ENCODE measurements around the gene MAOB.

MAOB gene

GRCh38 chrX:43845776-43846175, 36.5 kb downstream of the MAOB start:
- H3K4me3 ChIP-seq (ENCODE audit: low read length), result no peak overlapping the region
- no peaks in the 10 kb centered on the region for H3K4me1 ChIP-seq (ENCODE audit: control insufficient read depth, low read length)
- no peaks in the 10 kb centered on the region for H4K20me1 ChIP-seq (ENCODE audit: control insufficient read depth, insufficient read depth, low read depth, low read length)
- TF ChIP-seq CTCF (IDR thresholded peaks at IDR 0.05; ENCODE audit: low read depth, low read length, poor library complexity, severe bottlenecking), result no peak
- no peak for TF ChIP-seq EZH2phosphoT487 (IDR thresholded peaks at IDR 0.05; ENCODE audit: borderline replicate concordance, low read length)
- H3K36me3 ChIP-seq (ENCODE audit: control insufficient read depth, low read length), result no peaks in the 10 kb centered on the region
- H3K9me2 ChIP-seq (replicated peaks; ENCODE audit: control insufficient read depth, low read length), result no peaks in the 10 kb centered on the region
- H3K4me2 ChIP-seq (ENCODE audit: low read length), result no peak overlapping the region
- no peak overlapping the region for H3K27ac ChIP-seq (ENCODE audit: low read depth, low read length)
- H3K9me3 ChIP-seq (ENCODE audit: control insufficient read depth, insufficient read depth, low read length), result no peaks in the 10 kb centered on the region
- no peaks in the 10 kb centered on the region for H3F3A ChIP-seq (ENCODE audit: control insufficient read depth, insufficient read depth)
- H3K27me3 ChIP-seq (ENCODE audit: control insufficient read depth, low read length), result no peaks in the 10 kb centered on the region
- no peaks in the 10 kb centered on the region for H3K79me2 ChIP-seq (ENCODE audit: control insufficient read depth, low read length)

GRCh38 chrX:43840265-43840664, 42.0 kb downstream of the MAOB start:
- no peaks in the 10 kb centered on the region for H3K9me3 ChIP-seq (ENCODE audit: control insufficient read depth, insufficient read depth, low read length)
- no peaks in the 10 kb centered on the region for H3F3A ChIP-seq (ENCODE audit: control insufficient read depth, insufficient read depth)
- H3K4me2 ChIP-seq (ENCODE audit: low read length), result no peak overlapping the region
- no peak overlapping the region for H3K27ac ChIP-seq (ENCODE audit: low read depth, low read length)
- no peaks in the 10 kb centered on the region for H3K36me3 ChIP-seq (ENCODE audit: control insufficient read depth, low read length)
- H3K4me3 ChIP-seq (ENCODE audit: low read length), result no peak overlapping the region
- H3K79me2 ChIP-seq (ENCODE audit: control insufficient read depth, low read length), result no peaks in the 10 kb centered on the region
- no peaks in the 10 kb centered on the region for H3K4me1 ChIP-seq (ENCODE audit: control insufficient read depth, low read length)
- TF ChIP-seq EZH2phosphoT487 (IDR thresholded peaks at IDR 0.05; ENCODE audit: borderline replicate concordance, low read length) (no peak), CTCF (IDR thresholded peaks at IDR 0.05; ENCODE audit: low read depth, low read length, poor library complexity, severe bottlenecking) (no peak)
- H4K20me1 ChIP-seq (ENCODE audit: control insufficient read depth, insufficient read depth, low read depth, low read length), result no peaks in the 10 kb centered on the region
- no peaks in the 10 kb centered on the region for H3K27me3 ChIP-seq (ENCODE audit: control insufficient read depth, low read length)
- H3K9me2 ChIP-seq (replicated peaks; ENCODE audit: control insufficient read depth, low read length), result no peaks in the 10 kb centered on the region

- Histone ChIP-seq H3K9me2 (replicated peaks; ENCODE audit: control insufficient read depth, low read length) (no peaks in the 10 kb centered on the region), H4K20me1 (ENCODE audit: control insufficient read depth, insufficient read depth, low read depth, low read length) (no peaks in the 10 kb centered on the region), H3K4me1 (ENCODE audit: control insufficient read depth, low read length) (no peaks in the 10 kb centered on the region), H3K27ac (ENCODE audit: low read depth, low read length) (no peak overlapping the region), H3K79me2 (ENCODE audit: control insufficient read depth, low read length) (no peaks in the 10 kb centered on the region), H3K4me2 (ENCODE audit: low read length) (no peak overlapping the region), H3K36me3 (ENCODE audit: control insufficient read depth, low read length) (no peaks in the 10 kb centered on the region), H3K27me3 (ENCODE audit: control insufficient read depth, low read length) (no peaks in the 10 kb centered on the region), H3K4me3 (ENCODE audit: low read length) (no peak overlapping the region), H3F3A (ENCODE audit: control insufficient read depth, insufficient read depth) (no peaks in the 10 kb centered on the region), H3K9me3 (ENCODE audit: control insufficient read depth, insufficient read depth, low read length) (no peaks in the 10 kb centered on the region)
- TF ChIP-seq EZH2phosphoT487 (IDR thresholded peaks at IDR 0.05; ENCODE audit: borderline replicate concordance, low read length), result no peak
- TF ChIP-seq CTCF (IDR thresholded peaks at IDR 0.05; ENCODE audit: low read depth, low read length, poor library complexity, severe bottlenecking), result peak; percentile 32
Observed at GRCh38 chrX:43836435-43837184, 45.6 kb downstream of the MAOB start.

Data from DOHH2 (cell line).